HL-60 (cell line): ENCODE data around the gene HMX2.

Experiments
- DNase-seq, 2 experiments: peaks; one replicate each; pipeline ENCODE4 v3.0.0-alpha.2; 2010 to 2020; ENCODE audit warnings: low read depth in 1 of 2, low spot score in 1 of 2
- H3K27ac ChIP-seq: fragments of 250-450 bp; sonication (Bioruptor Pico); replicated peaks from 2 replicates; pipeline ENCODE4 v1.5.1; 2020; ENCODE audit warnings: mild to moderate bottlenecking, moderate library complexity
- H3K27me3 ChIP-seq: fragments of 250-450 bp; sonication (Bioruptor Pico); 2 replicates; pipeline ENCODE4 v1.5.1; 2021; ENCODE audit warnings: mild to moderate bottlenecking, moderate library complexity; ENCODE audit not compliant: insufficient read depth, poor library complexity, severe bottlenecking
- H3K4me3 ChIP-seq: replicated peaks from 2 replicates; pipeline ENCODE4 v1.5.1; 2011; ENCODE audit warnings: mild to moderate bottlenecking, control low read depth, low read length; ENCODE audit not compliant: insufficient read depth
- GABPA ChIP-seq: IDR thresholded peaks from 2 replicates; pipeline ENCODE4 v1.6.1; 2012; ENCODE audit warnings: low read depth
- POLR2AphosphoS5 ChIP-seq: IDR thresholded peaks from 2 replicates; pipeline ENCODE4 v1.6.1; 2012; ENCODE audit warnings: low read depth
- REST ChIP-seq: IDR thresholded peaks from 2 replicates; pipeline ENCODE4 v1.6.1; 2012; ENCODE audit warnings: low read depth; ENCODE audit not compliant: insufficient replicate concordance
- SPI1 ChIP-seq: IDR thresholded peaks from 2 replicates; pipeline ENCODE4 v1.6.1; 2012; ENCODE audit warnings: low read depth, mild to moderate bottlenecking, borderline replicate concordance
- TF ChIP-seq, protein P1 (sequence below): IDR thresholded peaks from one replicate; pipeline ENCODE4 v1.5.1; 2011; ENCODE audit warnings: low read length, control low read depth, inconsistent platforms; ENCODE audit not compliant: insufficient read depth

Gene HMX2

DNA sequence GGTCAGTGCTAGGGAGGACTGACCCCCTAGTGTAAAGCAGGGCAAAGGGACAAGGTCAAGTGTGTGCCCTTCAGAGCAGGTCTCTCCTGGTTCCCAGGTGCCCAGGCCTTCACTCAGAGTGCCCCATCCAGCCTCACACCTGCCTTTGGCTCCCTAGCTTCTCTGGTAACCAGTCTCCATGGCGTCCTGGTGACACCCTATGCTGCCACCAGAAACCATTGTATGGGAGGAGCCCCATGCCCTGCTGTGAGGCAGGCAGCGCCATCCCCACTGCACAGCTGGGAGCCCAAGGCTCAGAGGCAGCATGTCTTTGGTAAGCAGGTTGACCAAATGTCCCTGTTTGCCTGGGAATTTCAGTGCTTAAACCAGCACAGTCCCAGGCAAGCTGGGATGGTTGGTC is 45.3 kb upstream of the HMX2 start:
- no peak for TF ChIP-seq GABPA
- no peak for TF ChIP-seq POLR2AphosphoS5
- TF ChIP-seq REST, result no peak
- no peak for TF ChIP-seq SPI1
- TF ChIP-seq, protein P1, sequence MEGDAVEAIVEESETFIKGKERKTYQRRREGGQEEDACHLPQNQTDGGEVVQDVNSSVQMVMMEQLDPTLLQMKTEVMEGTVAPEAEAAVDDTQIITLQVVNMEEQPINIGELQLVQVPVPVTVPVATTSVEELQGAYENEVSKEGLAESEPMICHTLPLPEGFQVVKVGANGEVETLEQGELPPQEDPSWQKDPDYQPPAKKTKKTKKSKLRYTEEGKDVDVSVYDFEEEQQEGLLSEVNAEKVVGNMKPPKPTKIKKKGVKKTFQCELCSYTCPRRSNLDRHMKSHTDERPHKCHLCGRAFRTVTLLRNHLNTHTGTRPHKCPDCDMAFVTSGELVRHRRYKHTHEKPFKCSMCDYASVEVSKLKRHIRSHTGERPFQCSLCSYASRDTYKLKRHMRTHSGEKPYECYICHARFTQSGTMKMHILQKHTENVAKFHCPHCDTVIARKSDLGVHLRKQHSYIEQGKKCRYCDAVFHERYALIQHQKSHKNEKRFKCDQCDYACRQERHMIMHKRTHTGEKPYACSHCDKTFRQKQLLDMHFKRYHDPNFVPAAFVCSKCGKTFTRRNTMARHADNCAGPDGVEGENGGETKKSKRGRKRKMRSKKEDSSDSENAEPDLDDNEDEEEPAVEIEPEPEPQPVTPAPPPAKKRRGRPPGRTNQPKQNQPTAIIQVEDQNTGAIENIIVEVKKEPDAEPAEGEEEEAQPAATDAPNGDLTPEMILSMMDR, result no peak
- no peak for DNase-seq
- no peak overlapping the region for H3K27ac ChIP-seq
- no peak overlapping the region for H3K4me3 ChIP-seq
- H3K27me3 ChIP-seq, result no peaks in the 10 kb centered on the region

DNA sequence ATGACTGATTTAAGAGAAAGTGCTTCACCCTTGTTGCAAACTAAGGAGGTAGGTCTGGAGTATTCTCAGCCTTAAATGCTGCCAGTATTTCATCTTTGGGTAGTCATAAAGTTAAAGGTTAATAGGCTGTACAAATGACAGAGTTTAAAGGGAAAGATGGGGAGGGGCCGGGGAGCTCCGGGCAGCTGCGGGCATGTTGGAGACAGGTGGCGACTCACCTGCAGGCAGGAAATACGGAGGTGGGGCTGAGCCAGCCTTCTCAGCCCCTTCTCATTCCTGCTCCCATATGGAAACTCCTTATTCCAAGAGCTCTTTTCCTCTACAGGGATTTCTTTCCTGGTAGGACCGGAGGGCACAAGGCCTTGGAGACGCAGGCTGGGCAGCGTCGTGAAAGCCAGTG is 44.0 kb upstream of the HMX2 start:
- no peaks in the 10 kb centered on the region for H3K27me3 ChIP-seq

DNA sequence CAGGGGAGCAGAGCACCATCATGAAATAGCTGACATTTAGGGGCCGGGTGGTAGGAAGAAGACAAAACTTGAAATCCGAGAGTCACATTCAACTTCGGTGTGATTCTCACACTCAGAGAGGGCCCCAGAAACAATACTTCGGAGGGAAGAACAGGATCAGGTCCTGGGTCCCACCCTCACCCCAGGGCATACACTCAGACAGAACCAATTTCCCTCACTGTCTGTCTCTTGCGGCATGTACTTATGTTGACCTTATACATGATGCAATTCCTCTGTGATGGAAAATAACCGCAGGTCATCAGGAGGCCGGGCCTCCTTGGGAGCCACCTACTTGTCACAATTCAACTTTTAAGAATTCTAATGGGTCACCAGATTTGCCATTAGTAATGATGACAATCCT is 38.5 kb upstream of the HMX2 start:
- no peak for DNase-seq
- no peak overlapping the region for H3K4me3 ChIP-seq
- TF ChIP-seq POLR2AphosphoS5 (no peak), REST (no peak), GABPA (no peak), SPI1 (no peak)
- TF ChIP-seq, protein P1, result no peak
- peaks cover 6% of the 10 kb centered on the region for H3K27me3 ChIP-seq
- H3K27ac ChIP-seq, result no peak overlapping the region

More for the DNA sequence above, 44.0 kb upstream of the HMX2 start:
- TF ChIP-seq, protein P1, result no peak
- TF ChIP-seq REST (no peak), SPI1 (no peak), POLR2AphosphoS5 (no peak), GABPA (no peak)
- DNase-seq, result no peak
- no peak overlapping the region for H3K4me3 ChIP-seq
- H3K27ac ChIP-seq, result no peak overlapping the region
